ENCODE measurements around the gene TMBIM6. TPM values are rescaled to one million over a fixed set of nuclear protein-coding genes. Genes with fewer than 3 reads are reported as not detected.

Gene TMBIM6, protein sequence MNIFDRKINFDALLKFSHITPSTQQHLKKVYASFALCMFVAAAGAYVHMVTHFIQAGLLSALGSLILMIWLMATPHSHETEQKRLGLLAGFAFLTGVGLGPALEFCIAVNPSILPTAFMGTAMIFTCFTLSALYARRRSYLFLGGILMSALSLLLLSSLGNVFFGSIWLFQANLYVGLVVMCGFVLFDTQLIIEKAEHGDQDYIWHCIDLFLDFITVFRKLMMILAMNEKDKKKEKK
- total RNA-seq (2011; cell fraction: chromatin; rRNA removed; ENCODE audit: low replicate concordance): 401 and 445 TPM in 2 replicates
- total RNA-seq (2011; cell fraction: nucleolus; rRNA removed): 407 and 460 TPM in 2 replicates
- total RNA-seq (2011; cell fraction: nucleoplasm; rRNA removed): 608 and 797 TPM in 2 replicates
- total RNA-seq (2014; rRNA removed) (147 and 188 TPM in 2 replicates), total RNA-seq (2014; rRNA removed; fragmentation: Illumina TruSeq; extraction: Trizol) (268 and 290 TPM in 2 replicates), total RNA-seq (2015; rRNA removed; fragmentation: Illumina TruSeq; extraction: Trizol) (247 and 254 TPM in 2 replicates), total RNA-seq (2021) (322 and 355 TPM in 2 replicates), polyA plus RNA-seq (2011; rRNA removed) (357 and 403 TPM in 2 replicates), polyA plus RNA-seq (2014; fragmentation: Illumina TruSeq; extraction: Trizol) (325 and 352 TPM in 2 replicates), polyA plus RNA-seq (2014; fragmentation: Nextera tagmentation; extraction: Ambion mirVana) (1,000 to 10,000 TPM; 1,205 to 1,288 TPM), polyA plus RNA-seq (2014; rRNA removed) (197 and 209 TPM in 2 replicates), polyA minus RNA-seq (2011; rRNA and poly(A)+ RNA removed) (220 and 237 TPM in 2 replicates), Bru-seq, nascent RNA (percentile 97 among the genes with signal in this experiment), BruChase-seq, experiment 1, labeled RNA remaining after a 2-hour chase (percentile 97 among the genes with signal in this experiment), BruChase-seq, experiment 2, labeled RNA remaining after a 6-hour chase (percentile 98 among the genes with signal in this experiment)
- 276 and 434 TPM in 2 replicates for polyA plus RNA-seq (2011; cell fraction: cytosol; rRNA removed)
- polyA plus RNA-seq (2011; cell fraction: nucleus; rRNA removed): 186 and 273 TPM in 2 replicates
- 452 and 476 TPM in 2 replicates for polyA plus RNA-seq (2012)
- polyA minus RNA-seq (2011; cell fraction: cytosol; rRNA and poly(A)+ RNA removed): 91.4 and 130 TPM in 2 replicates
- 50.4 and 88.6 TPM in 2 replicates for polyA minus RNA-seq (2011; cell fraction: nucleus; rRNA and poly(A)+ RNA removed)
- long read RNA-seq, experiment 1, transcript TMBIM6-219 (3 exons, 484 nt): minor isoform, 14 of 554 reads
- long read RNA-seq, experiment 1, transcript TMBIM6-209 (8 exons, 2,494 nt): minor isoform, 15 of 554 reads
- long read RNA-seq, experiment 1, transcript TMBIM6-202 (9 exons, 2,598 nt): minor isoform, 120 of 554 reads
- long read RNA-seq, experiment 1, transcript TMBIM6-201 (10 exons, 2,836 nt): major isoform, 253 of 554 reads
- long read RNA-seq, experiment 1, partial matches to known transcripts: 123 of 554 reads
- long read RNA-seq, experiment 1, other reads (novel, unspliced or antisense): 20 of 554 reads
- long read RNA-seq, experiment 2, transcript TMBIM6-202 (9 exons, 2,598 nt): minor isoform, 19 of 353 reads
- long read RNA-seq, experiment 2, transcript TMBIM6-201 (10 exons, 2,836 nt): major isoform, 185 of 353 reads
- long read RNA-seq, experiment 2, transcript TMBIM6-209 (8 exons, 2,494 nt): minor isoform, 17 of 353 reads
- long read RNA-seq, experiment 2, partial matches to known transcripts: 21 of 353 reads
- long read RNA-seq, experiment 2, other reads (novel, unspliced or antisense): 105 of 353 reads
- long read RNA-seq, experiment 3, transcript TMBIM6-202 (9 exons, 2,598 nt): minor isoform, 10 of 172 reads
- long read RNA-seq, experiment 3, transcript TMBIM6-201 (10 exons, 2,836 nt): major isoform, 142 of 172 reads
- long read RNA-seq, experiment 3, partial matches to known transcripts: 6 of 172 reads
- long read RNA-seq, experiment 3, other reads (novel, unspliced or antisense): 12 of 172 reads

DNA sequence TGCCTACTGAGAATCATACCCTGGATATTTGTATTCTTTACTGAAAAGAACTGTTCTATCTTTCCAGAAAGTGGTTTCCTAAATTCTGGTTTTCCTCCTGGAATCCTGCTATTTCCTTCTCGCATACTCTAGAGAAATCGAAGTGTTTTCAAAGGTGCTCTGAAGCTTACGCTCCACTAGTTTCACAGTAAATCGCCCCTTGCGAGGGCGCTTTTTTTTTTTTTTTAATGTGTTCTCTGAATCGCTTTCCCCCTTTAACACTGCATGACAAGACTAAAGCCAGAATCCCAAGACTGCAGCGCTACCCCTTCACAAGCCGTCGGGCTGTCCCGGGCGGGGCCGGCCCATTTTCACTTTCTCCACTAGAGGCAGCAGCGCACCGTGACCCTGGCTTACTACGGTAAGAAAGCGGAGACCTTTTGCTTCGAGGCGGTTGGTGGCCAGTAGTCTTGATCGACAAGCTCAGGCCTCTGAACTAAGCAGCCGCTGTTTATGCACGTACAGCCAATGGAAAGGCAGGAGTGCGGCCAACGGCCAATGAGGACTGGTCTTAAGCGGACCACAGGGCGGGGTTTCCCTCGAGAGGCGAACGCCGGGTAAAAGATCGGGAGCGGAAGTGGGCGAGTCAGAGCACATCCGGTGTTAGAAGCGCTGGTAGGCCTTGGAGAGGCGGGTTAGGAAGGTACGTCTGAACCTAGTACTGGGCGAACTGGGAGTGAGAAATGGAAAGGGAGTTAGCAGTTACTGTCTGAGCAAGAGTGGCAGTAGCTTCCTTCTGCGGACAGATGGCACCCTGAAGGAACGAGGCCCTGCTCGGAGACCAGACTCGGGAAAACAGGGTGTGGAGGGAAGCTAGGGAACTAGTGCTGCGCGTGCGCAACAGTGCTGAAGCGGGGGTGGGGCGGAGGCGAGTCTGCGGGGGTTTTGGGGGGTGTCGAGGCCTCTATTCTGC is at the start of gene TMBIM6:
Gene TMBIM6 (plus strand): TSS at position 628 of the 952 bp plus-strand sequence. CDS start 10,937 bp downstream, outside the sequence.
- no peaks in the 10 kb centered on the region for H3K27me3 ChIP-seq (ENCODE audit: control insufficient read depth in 2 of 2, insufficient read depth in 2 of 2, low read length in 2 of 2)
- POLR2A ChIA-PET: interaction anchor here (0.5 to 2.2 kb wide), 59 partner anchors 9 to 440 kb away, joined by 3 to 21 read pairs (median 4); partner anchors contain the start of gene RACGAP1
- peaks cover 4% of the 10 kb centered on the region for H3K9me1 ChIP-seq (ENCODE audit: control insufficient read depth, insufficient read depth, low read length)
- H3K9me3 ChIP-seq (replicated peaks; ENCODE audit: control insufficient read depth, insufficient read depth, low read depth, low read length): 0 out of 2 replicates have a peak, but pooled peaks cover 2% of the 10 kb centered on the region
- H3K4me3 ChIP-seq: peak within 1 kb of the TSS; percentile 71
- CTCF ChIA-PET (ENCODE audit: low intra/inter-chr PET ratio): interaction anchor here (0.6 to 0.9 kb wide), 4 partner anchors 9 to 378 kb away, joined by 3 to 4 read pairs (median 3); no protein-coding TSS in a partner anchor
- DNase-seq (ENCODE audit: extremely low read depth in 1 of 4, low spot score in 3 of 4): peak; percentile 96 to 100 (median 96)
- H4K20me1 ChIP-seq (replicated peaks; ENCODE audit: control insufficient read depth, insufficient read depth, low read length): peaks cover 33% of the 10 kb centered on the region
- peak within 1 kb of the TSS; percentile 99 for H3K27ac ChIP-seq (ENCODE audit: extremely low read depth, low read depth, low read length)
- WGBS (ENCODE audit: insufficient coverage, low coverage, missing lambda C conversion rate): 6% methylated on average over 48 of the region's 50 CpGs
- H3K4me1 ChIP-seq (replicated peaks in 1 of 2; ENCODE audit: control insufficient read depth in 2 of 2, insufficient read depth in 2 of 2, low read length in 2 of 2): peaks cover 10 to 18% of the 10 kb centered on the region in 2 experiments
- H3K9ac ChIP-seq (ENCODE audit: insufficient read depth in 1 of 2, low read depth in 2 of 2, low read length in 2 of 2): peak within 1 kb of the TSS; percentile 93 to 94
- H3K4me2 ChIP-seq (ENCODE audit: insufficient read depth, low read length): peak within 1 kb of the TSS; percentile 100
- in situ Hi-C loops (cut with MboI): no loop called here
- peaks cover 48% of the 10 kb centered on the region for H3K79me2 ChIP-seq (ENCODE audit: control insufficient read depth, insufficient read depth, low read length)
- H2AFZ ChIP-seq (ENCODE audit: low read depth, low read length): peak within 1 kb of the TSS; percentile 94
- no TSS peak for BruUV-seq (replicated peaks)
- intact Hi-C loops (cut with micrococcal nuclease): loop anchor here (2.0 kb wide), 2 partner anchors 34 to 38 kb away; partner anchors contain the start of gene FMNL3
- peak; percentile 100 for FAIRE-seq
- peaks cover 25% of the 10 kb centered on the region for H3K36me3 ChIP-seq (ENCODE audit: control insufficient read depth, insufficient read depth, low read length)
- peak; percentile 96 for ATAC-seq
- TF ChIP-seq MTA1 (IDR thresholded peaks at IDR 0.05; ENCODE audit: borderline replicate concordance) (0 out of 2 replicates have a peak, but pooled peaks have one; percentile 35), CUX1 (CRISPR knock-in tag; IDR thresholded peaks at IDR 0.05) (no peak), GABPA (tag; conservative IDR thresholded peaks at IDR 0.05; ENCODE audit: low read depth) (peak; percentile 97), RFX1 (IDR thresholded peaks at IDR 0.05) (no peak), GATA2 (CRISPR knock-in tag; IDR thresholded peaks at IDR 0.05) (no peak), JUN (IDR thresholded peaks at IDR 0.05; ENCODE audit: borderline replicate concordance, low read depth, low read length) (no peak), JUN (CRISPR knock-in tag; IDR thresholded peaks at IDR 0.05; ENCODE audit: borderline replicate concordance) (0 out of 2 replicates have a peak, but pooled peaks have one; percentile 6)

All from K562 (cell line).